Colonic mucosa (tissue), 4 donors: ENCODE data around the gene SERPINB8. TPM values are rescaled to one million over a fixed set of nuclear protein-coding genes. Genes with fewer than 3 reads are reported as not detected.
A peak's percentile ranks its signal among the peaks of the same experiment; 100 is the strongest.

ENCODE experiments used
- DNase-seq: peaks from one replicate; pipeline ENCODE4 v3.0.0-alpha.2; 2020
- H3K27ac ChIP-seq: fragments of 200-600 bp; one replicate; pipeline ENCODE4 v1.8.0; 2021
- H3K27me3 ChIP-seq: fragments of 200-600 bp; one replicate; pipeline ENCODE4 v1.8.0; 2021
- H3K36me3 ChIP-seq: fragments of 200-600 bp; one replicate; pipeline ENCODE4 v1.8.0; 2021
- H3K4me1 ChIP-seq: fragments of 200-600 bp; one replicate; pipeline ENCODE4 v1.8.0; 2021; ENCODE audit warnings: mild to moderate bottlenecking
- H3K4me3 ChIP-seq: fragments of 200-600 bp; one replicate; pipeline ENCODE4 v1.8.0; 2021
- H3K9ac ChIP-seq, 2 donors: one replicate each; pipeline ENCODE4 v1.7.0; 2013; ENCODE audit warnings: control low read depth in 2 of 2, low read depth in 2 of 2, low read length in 2 of 2
- H3K9me3 ChIP-seq: fragments of 200-600 bp; one replicate; pipeline ENCODE4 v1.8.0; 2021
- CTCF ChIP-seq: fragments of 200-600 bp; IDR thresholded peaks from one replicate; pipeline ENCODE4 v1.8.0; 2022; ENCODE audit warnings: antibody characterized with exemption, mild to moderate bottlenecking
- intact Hi-C: fragments of 100-400 bp; cut with DNase I; formaldehyde crosslinking; loops from one replicate; pipeline ENCODE4 v1.14.1; 2022
- total RNA-seq, 2 donors: library from RNA; stranded (reverse); fragmentation: NEBNext Ultra II Directional in 1 of 2; extraction: Animal tissue kit (Norgen Biotek cat#: 25700) in 1 of 2; gene quantifications; one replicate each; pipeline ENCODE4 v1.2.1, GENCODE V29; 2021
- donor health status: healthy.
- donor health status: DM: no; HTN: no; CAD: no.
- donor health status: DM: no; HTN: no; CAD: no.

Gene SERPINB8
- total RNA-seq, 2 donors from 2014 or later = 9.2 to 20.1 TPM

GRCh38 chr18:63961435-63961980 lies 8.4 kb upstream of the SERPINB8 start:
- Histone ChIP-seq H3K9ac (no peak overlapping the region), H3K9me3 (no peaks in the 10 kb centered on the region), H3K27ac (no peak overlapping the region), H3K27me3 (no peaks in the 10 kb centered on the region), H3K36me3 (no peaks in the 10 kb centered on the region), H3K4me3 (no peak overlapping the region), H3K4me1 (no peaks in the 10 kb centered on the region)
- no peak for TF ChIP-seq CTCF
- DNase-seq = no peak
- intact Hi-C loops = no loop called here

GRCh38 chr18:63962137-63962536 lies 7.7 kb upstream of the SERPINB8 start:
- no peak for TF ChIP-seq CTCF
- no peaks in the 10 kb centered on the region for H3K4me1 ChIP-seq
- DNase-seq = no peak
- H3K27me3 ChIP-seq = no peaks in the 10 kb centered on the region
- H3K27ac ChIP-seq = no peak overlapping the region
- intact Hi-C loops = no loop called here
- no peaks in the 10 kb centered on the region for H3K36me3 ChIP-seq
- H3K9me3 ChIP-seq = no peaks in the 10 kb centered on the region
- no peak overlapping the region for H3K4me3 ChIP-seq
- H3K9ac ChIP-seq = no peak overlapping the region

GRCh38 chr18:63963615-63964256 lies 6.1 kb upstream of the SERPINB8 start:
- intact Hi-C loops = no loop called here
- Histone ChIP-seq H3K4me1 (no peaks in the 10 kb centered on the region), H3K4me3 (no peak overlapping the region), H3K9ac (no peak overlapping the region), H3K36me3 (no peaks in the 10 kb centered on the region), H3K27me3 (no peaks in the 10 kb centered on the region), H3K27ac (peak overlapping the region; percentile 62), H3K9me3 (no peaks in the 10 kb centered on the region)
- DNase-seq = peak; percentile 68
- TF ChIP-seq CTCF = peak; percentile 81

GRCh38 chr18:63964908-63965307 lies 5.0 kb upstream of the SERPINB8 start:
- no peaks in the 10 kb centered on the region for H3K4me1 ChIP-seq
- H3K9ac ChIP-seq = no peak overlapping the region
- no peak overlapping the region for H3K4me3 ChIP-seq
- no peaks in the 10 kb centered on the region for H3K27me3 ChIP-seq
- intact Hi-C loops = no loop called here
- H3K27ac ChIP-seq = no peak overlapping the region
- no peak for DNase-seq
- H3K9me3 ChIP-seq = no peaks in the 10 kb centered on the region
- no peak for TF ChIP-seq CTCF
- no peaks in the 10 kb centered on the region for H3K36me3 ChIP-seq

GRCh38 chr18:63965716-63966330 lies 4.1 kb upstream of the SERPINB8 start:
- intact Hi-C loops = no loop called here
- Histone ChIP-seq H3K9ac (no peak overlapping the region), H3K27ac (no peak overlapping the region), H3K36me3 (no peaks in the 10 kb centered on the region), H3K4me3 (no peak overlapping the region), H3K27me3 (no peaks in the 10 kb centered on the region), H3K4me1 (peaks cover under 1% of the 10 kb centered on the region), H3K9me3 (no peaks in the 10 kb centered on the region)
- no peak for TF ChIP-seq CTCF
- DNase-seq = no peak
